GM21717 (cell line): ENCODE data around the gene YY1.
"Not testable (repeated sequence)": the region's sequence is repeated elsewhere in the genome, so short reads cannot be mapped to it uniquely, and the experiment has no call there.

ENCODE experiments used
- ATAC-seq: cut with Tn5 transposase; IDR thresholded peaks from one replicate; pipeline ENCODE4 v1.9.1; 2021; ENCODE audit warnings: mild to moderate bottlenecking, moderate library complexity; ENCODE audit not compliant: unreplicated experiment

Gene YY1

GRCh38 chr14:100283436-100283835 lies 44.5 kb downstream of the YY1 start:
- ATAC-seq: not testable (repeated sequence)

- no peak for ATAC-seq
Observed at GRCh38 chr14:100283984-100284881, 45.3 kb downstream of the YY1 start.

GRCh38 chr14:100285021-100285912 lies 46.3 kb downstream of the YY1 start:
- ATAC-seq: peak; percentile 81

GRCh38 chr14:100285913-100286400 lies 47.0 kb downstream of the YY1 start:
- no peak for ATAC-seq

GRCh38 chr14:100286484-100287191 lies 47.7 kb downstream of the YY1 start:
- no peak for ATAC-seq

- no peak for ATAC-seq
Observed at GRCh38 chr14:100287202-100287997, 48.5 kb downstream of the YY1 start.

- not testable (repeated sequence) for ATAC-seq
Observed at GRCh38 chr14:100287998-100288295, 49.0 kb downstream of the YY1 start.

- ATAC-seq: no peak
Observed at GRCh38 chr14:100288382-100289185, 49.6 kb downstream of the YY1 start.

- ATAC-seq: no peak
Observed at GRCh38 chr14:100289916-100290606, 51.1 kb downstream of the YY1 start.

GRCh38 chr14:100290607-100291304 lies 51.8 kb downstream of the YY1 start:
- ATAC-seq: no peak

GRCh38 chr14:100291305-100292075 lies 52.5 kb downstream of the YY1 start:
- no peak for ATAC-seq

- no peak for ATAC-seq
Observed at GRCh38 chr14:100292301-100292775, 53.4 kb downstream of the YY1 start.

GRCh38 chr14:100292776-100293461 lies 54.0 kb downstream of the YY1 start:
- ATAC-seq: no peak

GRCh38 chr14:100293497-100294212 lies 54.7 kb downstream of the YY1 start:
- no peak for ATAC-seq

GRCh38 chr14:100294213-100294962 lies 55.4 kb downstream of the YY1 start:
- no peak for ATAC-seq
